T-helper 1 cell (primary cell): Measurements from ENCODE around the gene PDILT.
"Not testable (repeated sequence)": the region's sequence is repeated elsewhere in the genome, so short reads cannot be mapped to it uniquely, and the experiment has no call there.

Experiments used
- DNase-seq, 5 donors: peaks; one replicate each; pipeline ENCODE4 v3.0.0-alpha.2; 2012 to 2020
- total RNA-seq, 4 donors: gene quantifications; one replicate each; lab custom pipeline; 2026; lab: John Stamatoyannopoulos, UW

PDILT gene
- total RNA-seq = 0 reads per million in 4 donors

GRCh38 chr16:20404637-20405036, at the start of gene PDILT:
Gene PDILT, minus strand, starts transcription at chr16:20404737. Its CDS starts 5,437 bp downstream, at chr16:20399300.
- DNase-seq = no peak

GRCh38 chr16:20453633-20454032, 49.1 kb upstream of the PDILT start:
- not testable (repeated sequence) for DNase-seq

DNA sequence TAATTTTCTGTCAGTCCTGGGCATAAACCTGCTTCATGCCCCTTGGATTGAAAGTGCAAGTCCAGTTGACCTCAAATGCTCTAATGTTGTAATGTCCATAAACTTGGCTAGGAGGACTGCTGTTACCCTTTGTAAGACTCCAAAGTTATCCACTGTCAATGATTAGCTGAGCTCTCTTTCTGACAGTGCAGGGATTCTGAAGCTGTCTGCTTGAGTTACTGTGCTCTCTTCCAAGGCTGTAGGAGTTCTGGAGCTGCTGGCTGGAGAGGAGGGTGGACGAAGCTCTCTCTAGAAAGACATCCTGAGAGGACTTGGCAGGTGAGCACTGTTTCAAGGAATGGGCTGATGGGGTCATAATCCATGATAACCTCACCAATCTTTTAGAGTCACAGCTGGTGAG, 46.8 kb upstream of the PDILT start, which contains the start of gene ACSM2A:
Gene ACSM2A (plus strand): TSS at position 158 of the 400 bp plus-strand sequence. CDS start 8,594 bp downstream, outside the sequence.
- DNase-seq = not testable (repeated sequence)

DNA sequence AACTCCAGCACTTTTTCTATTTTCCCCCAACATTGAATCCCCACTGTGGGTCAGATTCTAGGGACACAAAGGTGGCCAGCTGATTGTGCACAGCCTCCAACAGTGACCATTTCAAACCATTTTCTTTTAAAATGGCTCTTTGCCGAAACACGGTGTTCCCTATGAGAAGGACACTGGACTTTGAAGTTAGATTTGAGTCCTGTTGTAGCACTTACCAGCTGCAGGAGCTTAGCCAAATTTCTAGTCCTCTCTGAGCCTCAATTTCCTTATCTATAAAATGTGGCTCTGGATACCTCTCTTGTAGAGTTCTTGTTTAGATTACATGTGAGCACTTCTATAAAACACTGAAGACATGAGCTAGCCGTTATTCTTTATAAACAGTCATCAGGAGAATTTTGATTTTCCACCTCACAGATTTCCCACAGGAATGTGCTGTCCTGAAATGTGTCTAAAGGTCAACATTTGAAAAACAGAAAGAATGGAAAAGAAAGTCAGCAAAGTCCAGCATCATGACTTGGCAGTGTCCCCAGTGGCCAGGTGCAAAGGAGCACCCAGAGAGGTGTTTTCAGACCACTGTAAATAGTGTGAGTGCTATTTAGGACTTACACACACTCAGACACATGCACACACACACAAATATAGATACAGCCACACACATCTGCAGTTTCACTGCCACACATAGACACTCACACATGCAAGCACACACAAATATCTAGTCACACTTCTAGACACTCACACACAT, 42.3 kb upstream of the PDILT start:
- not testable (repeated sequence) for DNase-seq

- not testable (repeated sequence) for DNase-seq
Measured at GRCh38 chr16:20441859-20442258, 37.3 kb upstream of the PDILT start.

DNA sequence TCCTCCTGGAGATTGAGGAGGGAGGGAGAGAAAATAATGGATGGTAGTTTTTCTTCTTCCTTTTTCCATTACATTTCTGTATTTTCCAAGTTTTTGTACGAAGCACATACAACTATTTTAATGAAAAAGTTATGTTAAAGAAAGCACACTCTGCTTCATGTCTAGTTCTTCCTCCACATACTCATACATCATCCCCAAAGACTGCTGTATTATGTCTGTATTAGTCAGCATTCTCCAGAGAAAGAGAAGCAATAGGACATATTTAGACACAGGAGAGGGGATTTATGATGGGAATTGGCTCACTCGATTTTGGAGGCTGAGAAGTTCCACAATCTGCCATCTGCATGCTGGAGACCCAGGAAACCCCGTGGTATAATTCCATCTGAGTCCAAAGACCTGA, 36.7 kb upstream of the PDILT start:
- no peak for DNase-seq

DNA sequence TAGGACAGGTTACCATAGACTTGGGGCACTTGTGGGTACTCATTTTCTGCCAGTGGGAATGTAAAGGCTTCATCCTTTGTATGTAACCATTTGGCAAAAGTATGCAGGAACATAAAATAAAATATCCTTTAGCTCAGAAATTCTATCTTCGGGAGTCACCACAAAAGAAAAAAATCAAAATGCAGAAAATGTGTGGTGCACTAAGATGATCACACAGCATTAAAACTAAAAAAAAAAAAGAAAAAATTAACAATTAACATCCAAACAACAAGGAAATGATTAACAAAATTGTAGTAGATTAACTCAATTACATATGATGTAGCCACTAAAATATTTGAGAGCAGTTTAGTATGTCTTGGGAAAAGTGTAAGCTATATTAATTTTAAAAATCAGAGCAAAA, 36.2 kb upstream of the PDILT start:
- DNase-seq = not testable (repeated sequence)

GRCh38 chr16:20439820-20440231, 35.3 kb upstream of the PDILT start:
- DNase-seq = not testable (repeated sequence)

DNA sequence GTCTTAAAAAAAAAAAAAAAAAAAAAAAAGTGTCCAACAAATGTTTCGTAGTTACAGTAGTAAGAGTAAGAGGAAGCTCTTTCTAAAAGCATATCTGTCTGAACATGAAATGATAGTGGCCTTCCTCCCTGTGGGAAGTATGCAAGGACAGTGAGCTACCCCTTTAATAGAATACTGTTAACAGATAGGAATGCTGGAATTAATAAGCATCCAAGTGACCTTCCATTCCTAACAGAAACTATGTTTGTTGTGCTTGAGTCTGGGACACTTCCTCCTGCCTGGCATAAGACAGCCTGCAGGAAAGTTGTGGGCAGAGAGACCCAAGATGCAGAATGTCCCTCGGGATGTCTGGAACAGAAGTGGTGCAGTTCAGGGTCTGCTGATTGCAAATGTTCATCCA, 34.4 kb upstream of the PDILT start:
- DNase-seq = not testable (repeated sequence)

GRCh38 chr16:20430948-20431347, 26.4 kb upstream of the PDILT start:
- no peak for DNase-seq

GRCh38 chr16:20430480-20430879, 25.9 kb upstream of the PDILT start:
- not testable (repeated sequence) for DNase-seq

- not testable (repeated sequence) for DNase-seq
Measured at GRCh38 chr16:20429499-20429898, 25.0 kb upstream of the PDILT start.

DNA sequence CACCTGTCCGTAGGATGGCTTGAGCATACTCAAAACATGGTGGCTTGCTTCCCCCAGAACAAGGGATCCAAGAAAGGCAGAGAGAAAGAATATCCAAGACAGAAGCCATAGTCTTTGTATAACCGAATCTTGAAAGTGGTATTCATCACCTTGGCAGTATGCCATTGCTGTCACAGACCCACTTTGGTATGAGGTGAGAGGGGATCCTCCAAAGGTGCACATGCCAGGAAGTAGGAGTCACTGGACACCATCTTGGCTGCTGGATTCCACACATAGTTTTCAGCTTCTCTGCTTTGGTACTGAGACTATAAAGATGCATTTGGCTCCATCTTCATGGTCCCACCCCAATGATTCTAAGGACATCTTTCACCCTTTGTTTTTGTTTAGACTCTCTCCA, 22.9 kb upstream of the PDILT start:
- DNase-seq = not testable (repeated sequence)

GRCh38 chr16:20424129-20424866, 19.8 kb upstream of the PDILT start:
- DNase-seq = no peak

GRCh38 chr16:20423772-20424128, 19.2 kb upstream of the PDILT start:
- DNase-seq = not testable (repeated sequence)

DNA sequence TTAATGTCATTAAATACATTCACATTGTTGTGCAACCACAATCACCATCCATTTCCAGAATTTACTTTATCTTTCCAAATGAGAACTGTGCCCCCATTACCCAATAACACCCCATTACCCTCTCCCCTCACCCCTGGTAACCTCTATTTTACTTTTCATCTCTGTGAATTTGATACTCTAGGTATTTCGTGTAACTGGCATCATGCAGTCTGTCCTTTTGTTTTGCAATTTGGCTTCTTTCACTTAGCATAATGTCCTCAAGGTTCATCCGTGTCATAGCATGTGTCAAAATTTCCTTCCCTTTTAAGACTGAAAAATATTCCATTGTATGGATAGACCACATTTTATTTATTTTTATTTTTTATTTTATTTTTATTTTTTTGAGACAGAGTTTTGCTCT, 17.2 kb upstream of the PDILT start:
- DNase-seq = not testable (repeated sequence)

- DNase-seq = not testable (repeated sequence)
Measured at GRCh38 chr16:20419093-20419492, 14.6 kb upstream of the PDILT start.

DNA sequence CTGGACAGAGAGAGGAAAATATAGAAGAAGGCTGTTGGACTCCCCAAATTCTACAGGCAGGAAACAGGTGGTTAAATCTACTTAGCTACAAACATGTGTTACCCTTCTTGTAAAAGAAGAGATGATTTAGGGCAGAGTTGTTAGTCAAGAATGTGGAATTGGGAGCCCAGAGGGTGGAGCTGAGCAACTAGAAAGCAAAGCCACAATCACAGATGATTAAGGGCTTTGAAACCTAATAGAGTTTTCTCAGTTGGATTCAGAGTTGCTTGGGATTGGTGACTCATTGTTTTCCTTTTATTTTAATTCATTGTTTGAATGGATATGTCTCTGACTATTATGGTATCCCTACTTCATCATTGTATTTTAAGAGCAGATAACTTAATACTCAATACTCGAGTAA, 11.0 kb upstream of the PDILT start:
- DNase-seq = no peak

- no peak for DNase-seq
Measured at GRCh38 chr16:20411055-20411454, 6.5 kb upstream of the PDILT start.

DNA sequence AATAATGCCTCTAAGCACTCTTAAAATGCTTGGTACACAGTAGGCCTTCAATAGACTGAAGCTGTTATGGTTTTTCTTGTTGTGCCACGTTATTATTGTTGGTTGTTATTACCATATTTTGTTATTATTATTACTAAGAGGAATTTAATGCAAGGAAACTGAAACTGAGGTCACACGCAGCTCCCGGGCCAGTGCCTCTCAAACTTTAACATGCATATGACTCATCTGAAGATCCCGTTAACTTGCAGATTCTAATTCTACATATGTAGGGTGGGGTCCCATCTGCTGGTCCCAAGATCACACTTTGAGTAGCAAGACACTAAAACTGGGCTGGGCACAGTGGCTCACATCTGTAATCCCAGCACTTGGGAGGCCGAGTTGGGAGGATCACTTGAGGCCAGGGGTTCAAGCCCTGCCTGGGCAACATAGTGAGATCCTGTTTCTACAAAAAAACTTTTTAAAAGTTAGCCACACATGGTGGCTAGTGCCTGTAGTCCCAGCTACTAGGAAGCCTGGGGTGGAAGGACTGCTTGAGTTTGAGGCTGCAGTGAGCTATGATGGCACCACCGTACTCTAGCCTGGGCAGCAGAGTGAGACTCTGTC, 5.7 kb upstream of the PDILT start:
- DNase-seq = no peak

DNA sequence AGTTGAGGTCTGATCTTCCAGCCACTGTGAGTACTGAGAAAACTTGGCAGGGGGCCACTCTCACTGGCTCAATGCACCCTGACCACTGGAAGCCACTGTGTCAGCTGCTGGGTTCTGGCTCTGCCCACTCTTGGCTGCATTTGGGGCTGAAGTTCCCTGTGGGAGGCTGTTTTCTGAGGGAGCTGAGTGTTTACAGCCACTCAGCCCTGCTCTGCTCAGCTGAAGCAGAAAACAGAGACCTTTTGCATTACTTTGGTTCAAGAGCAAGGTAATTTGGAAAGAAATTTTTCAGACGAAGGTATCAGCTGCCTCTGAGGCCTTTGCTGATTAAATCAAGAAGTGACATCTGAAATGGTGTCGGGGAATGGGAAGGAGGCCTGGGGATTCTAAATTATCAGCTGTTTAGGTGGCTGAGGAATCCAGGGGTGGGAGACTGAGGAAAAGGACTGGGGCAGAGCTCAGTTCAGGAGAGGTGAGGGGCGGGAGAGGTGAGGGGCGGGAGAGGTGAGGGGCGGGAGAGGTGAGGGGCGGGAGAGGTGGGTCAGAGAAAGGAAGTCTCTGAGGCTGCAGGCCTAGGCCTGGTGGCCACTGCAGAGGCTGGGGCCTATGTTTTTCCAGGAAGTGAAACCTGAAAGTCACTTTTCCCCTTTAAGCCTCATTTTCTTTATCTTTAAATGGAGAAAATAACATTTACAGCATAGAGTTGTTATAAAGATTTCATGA, 5.0 kb upstream of the PDILT start, which contains the start of gene ACSM5:
Gene ACSM5 (plus strand): TSS at position 137 of the 723 bp plus-strand sequence. CDS start 1,951 bp downstream, outside the sequence.
- DNase-seq = no peak

GRCh38 chr16:20402651-20403050, 1.9 kb downstream of the PDILT start:
- no peak for DNase-seq
